ENCODE results near the gene PRKAR2B.

The PRKAR2B gene

DNA sequence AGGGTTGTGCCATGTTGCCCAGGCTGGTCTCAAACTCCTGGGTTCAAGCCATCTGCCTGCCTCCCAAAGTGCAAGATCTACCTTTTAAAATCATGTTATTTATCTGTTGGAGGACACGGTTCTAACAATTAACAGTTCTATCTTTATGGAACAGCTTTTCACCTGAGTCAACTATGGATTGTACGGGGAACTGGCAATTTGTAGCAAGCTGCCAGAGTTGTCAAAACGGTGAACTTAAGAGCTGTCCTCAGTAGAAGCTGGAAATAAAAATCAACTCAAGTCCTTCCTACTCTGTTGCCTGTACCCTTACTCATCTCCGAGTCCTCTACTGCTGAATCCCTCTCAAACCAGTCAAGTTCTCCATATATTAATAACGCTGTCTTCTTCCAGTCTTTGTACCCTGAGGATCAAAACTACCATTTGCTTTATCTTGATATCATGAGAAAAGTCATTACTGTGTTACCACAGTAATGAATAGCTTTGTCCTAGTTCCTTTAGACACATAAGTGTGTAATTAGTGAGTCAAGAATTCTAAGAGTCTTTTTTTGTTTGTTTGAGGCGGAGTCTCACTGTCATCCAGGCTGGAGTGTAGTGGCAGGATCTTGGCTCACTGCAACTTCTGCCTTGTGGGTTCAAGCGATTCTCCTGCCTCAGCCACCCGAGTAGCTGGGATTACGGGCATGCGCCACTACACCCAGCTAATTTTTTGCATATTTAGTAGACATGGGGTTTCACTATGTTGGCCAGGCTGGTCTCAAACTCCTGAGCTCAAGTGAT, 152.5 kb downstream of the PRKAR2B start:
- no peaks in the 10 kb centered on the region for H3K9me3 ChIP-seq (ENCODE audit: control insufficient read depth, low read length)
- H3K4me3 ChIP-seq (ENCODE audit: low read length): no peak overlapping the region
- no peaks in the 10 kb centered on the region for H3K27me3 ChIP-seq (ENCODE audit: control insufficient read depth, insufficient read depth, low read length)
- peaks cover 12% of the 10 kb centered on the region for H3K4me1 ChIP-seq (ENCODE audit: control insufficient read depth, insufficient read depth, low read length)
- H3K36me3 ChIP-seq (ENCODE audit: control insufficient read depth, insufficient read depth, low read length): no peaks in the 10 kb centered on the region
- no peak overlapping the region for H3K9ac ChIP-seq (ENCODE audit: low read length)

DNA sequence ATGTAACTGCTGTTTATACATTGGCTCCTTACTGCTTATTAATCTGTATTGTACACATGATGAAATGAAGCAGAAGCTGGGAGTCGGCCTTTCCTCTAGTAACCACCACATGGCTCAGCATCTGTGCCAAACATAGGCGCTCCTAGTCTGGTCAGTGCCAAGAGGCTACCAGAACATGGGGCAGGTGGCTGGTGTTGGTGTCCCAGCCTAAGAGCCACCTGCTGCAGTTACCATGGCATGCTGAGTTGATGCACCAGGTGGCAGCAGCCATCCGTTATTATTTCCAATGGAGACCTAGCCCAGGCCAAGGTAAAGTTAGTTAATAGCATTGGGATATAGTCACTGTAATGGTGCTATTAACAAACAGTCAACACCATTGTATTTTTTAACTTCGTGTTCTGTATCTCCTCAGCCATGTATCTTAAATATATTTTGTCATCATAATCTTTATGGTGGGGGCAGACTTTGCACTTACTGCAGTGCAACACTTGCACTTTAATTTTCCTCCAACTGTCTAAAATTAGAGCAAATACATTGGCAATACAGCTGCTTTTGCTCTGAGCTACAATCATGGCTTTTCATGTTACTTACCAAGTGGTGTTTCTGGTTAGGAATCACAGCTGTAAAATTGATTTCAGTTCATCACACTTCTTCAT, 157.4 kb downstream of the PRKAR2B start:
- H3K9me3 ChIP-seq (ENCODE audit: control insufficient read depth, low read length): no peaks in the 10 kb centered on the region
- no peak overlapping the region for H3K9ac ChIP-seq (ENCODE audit: low read length)
- H3K36me3 ChIP-seq (ENCODE audit: control insufficient read depth, insufficient read depth, low read length): no peaks in the 10 kb centered on the region
- H3K4me3 ChIP-seq (ENCODE audit: low read length): no peak overlapping the region
- peaks cover 7% of the 10 kb centered on the region for H3K4me1 ChIP-seq (ENCODE audit: control insufficient read depth, insufficient read depth, low read length)
- H3K27me3 ChIP-seq (ENCODE audit: control insufficient read depth, insufficient read depth, low read length): no peaks in the 10 kb centered on the region

DNA sequence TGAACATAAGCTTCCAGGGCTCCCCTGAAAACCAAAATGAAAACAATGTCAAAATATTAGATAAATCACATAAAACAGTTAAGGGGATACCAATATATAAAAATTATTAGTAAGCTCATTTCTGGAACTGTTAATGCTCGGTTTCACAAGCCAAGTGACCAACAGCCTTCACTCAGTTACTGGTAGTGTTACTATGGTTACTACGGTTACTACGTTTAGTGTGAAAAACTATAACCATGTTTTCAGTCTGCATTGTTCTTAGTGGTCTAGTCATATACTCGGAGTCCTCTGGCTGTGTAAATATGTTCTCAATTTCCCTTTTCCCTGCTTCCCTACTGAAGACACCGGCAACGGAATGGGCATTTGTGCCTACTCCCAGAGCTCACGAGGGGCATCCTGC, 159.1 kb downstream of the PRKAR2B start:
- Histone ChIP-seq H3K27me3 (ENCODE audit: control insufficient read depth, insufficient read depth, low read length) (no peaks in the 10 kb centered on the region), H3K4me3 (ENCODE audit: low read length) (no peak overlapping the region), H3K9me3 (ENCODE audit: control insufficient read depth, low read length) (no peaks in the 10 kb centered on the region), H3K9ac (ENCODE audit: low read length) (no peak overlapping the region), H3K36me3 (ENCODE audit: control insufficient read depth, insufficient read depth, low read length) (no peaks in the 10 kb centered on the region), H3K4me1 (ENCODE audit: control insufficient read depth, insufficient read depth, low read length) (no peaks in the 10 kb centered on the region)

GRCh38 chr7:107206136-107206535, 161.6 kb downstream of the PRKAR2B start:
- Histone ChIP-seq H3K9ac (ENCODE audit: low read length) (no peak overlapping the region), H3K9me3 (ENCODE audit: control insufficient read depth, low read length) (no peaks in the 10 kb centered on the region), H3K36me3 (ENCODE audit: control insufficient read depth, insufficient read depth, low read length) (no peaks in the 10 kb centered on the region), H3K4me1 (ENCODE audit: control insufficient read depth, insufficient read depth, low read length) (no peaks in the 10 kb centered on the region), H3K27me3 (ENCODE audit: control insufficient read depth, insufficient read depth, low read length) (no peaks in the 10 kb centered on the region), H3K4me3 (ENCODE audit: low read length) (no peak overlapping the region)

DNA sequence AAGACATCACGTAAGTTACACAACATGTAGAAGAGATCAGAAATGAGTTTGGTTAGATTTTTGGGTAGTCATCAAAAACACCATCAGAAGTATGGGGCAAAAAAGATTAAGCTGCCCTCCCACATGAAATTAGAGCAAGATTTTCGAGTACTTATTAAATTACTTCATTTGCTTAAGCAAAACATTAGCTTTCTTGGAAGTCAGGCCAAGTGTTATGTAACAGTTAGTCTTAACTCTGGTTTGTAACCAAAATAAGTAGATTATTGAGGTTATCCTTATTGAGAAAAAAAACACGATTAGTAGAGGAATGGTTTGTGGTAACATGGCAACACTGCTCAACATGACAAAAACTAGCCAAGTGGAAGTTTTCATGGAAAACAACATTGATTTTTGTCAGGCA, 162.2 kb downstream of the PRKAR2B start:
- Histone ChIP-seq H3K4me3 (ENCODE audit: low read length) (no peak overlapping the region), H3K4me1 (ENCODE audit: control insufficient read depth, insufficient read depth, low read length) (no peaks in the 10 kb centered on the region), H3K9ac (ENCODE audit: low read length) (no peak overlapping the region), H3K36me3 (ENCODE audit: control insufficient read depth, insufficient read depth, low read length) (no peaks in the 10 kb centered on the region), H3K9me3 (ENCODE audit: control insufficient read depth, low read length) (no peaks in the 10 kb centered on the region), H3K27me3 (ENCODE audit: control insufficient read depth, insufficient read depth, low read length) (no peaks in the 10 kb centered on the region)

- Histone ChIP-seq H3K4me3 (ENCODE audit: low read length) (no peak overlapping the region), H3K9ac (ENCODE audit: low read length) (no peak overlapping the region), H3K9me3 (ENCODE audit: control insufficient read depth, low read length) (no peaks in the 10 kb centered on the region), H3K27me3 (ENCODE audit: control insufficient read depth, insufficient read depth, low read length) (no peaks in the 10 kb centered on the region), H3K36me3 (ENCODE audit: control insufficient read depth, insufficient read depth, low read length) (no peaks in the 10 kb centered on the region), H3K4me1 (ENCODE audit: control insufficient read depth, insufficient read depth, low read length) (no peaks in the 10 kb centered on the region)
Measured at GRCh38 chr7:107207459-107207858, 163.0 kb downstream of the PRKAR2B start.

DNA sequence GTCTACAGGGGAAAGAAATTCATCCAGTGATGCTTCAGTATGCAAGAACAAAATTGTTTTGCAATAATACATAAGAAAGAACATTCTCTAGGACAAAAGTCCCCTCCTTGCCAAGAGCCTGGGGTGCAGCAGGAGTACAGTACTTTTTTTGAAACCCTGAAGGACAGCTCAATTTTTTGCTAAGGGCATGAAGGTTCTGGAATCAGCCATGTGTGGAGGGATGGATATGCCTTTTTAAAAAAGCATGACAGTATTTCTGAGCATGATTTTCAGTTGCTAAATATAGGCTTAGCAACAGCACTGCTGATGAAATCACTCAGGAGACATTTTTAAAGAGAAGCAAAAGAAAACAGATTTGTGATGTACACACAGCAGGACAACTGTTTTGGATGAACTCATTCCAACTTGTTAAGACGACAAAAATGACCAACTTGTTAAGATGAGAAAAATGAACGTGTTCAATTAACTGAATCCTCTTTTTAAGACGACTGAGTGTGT, 163.6 kb downstream of the PRKAR2B start:
- H3K36me3 ChIP-seq (ENCODE audit: control insufficient read depth, insufficient read depth, low read length): no peaks in the 10 kb centered on the region
- H3K27me3 ChIP-seq (ENCODE audit: control insufficient read depth, insufficient read depth, low read length): no peaks in the 10 kb centered on the region
- H3K4me3 ChIP-seq (ENCODE audit: low read length): no peak overlapping the region
- no peaks in the 10 kb centered on the region for H3K4me1 ChIP-seq (ENCODE audit: control insufficient read depth, insufficient read depth, low read length)
- H3K9me3 ChIP-seq (ENCODE audit: control insufficient read depth, low read length): no peaks in the 10 kb centered on the region
- H3K9ac ChIP-seq (ENCODE audit: low read length): no peak overlapping the region

GRCh38 chr7:107208563-107208962, 164.1 kb downstream of the PRKAR2B start:
- H3K4me1 ChIP-seq (ENCODE audit: control insufficient read depth, insufficient read depth, low read length): no peaks in the 10 kb centered on the region
- H3K27me3 ChIP-seq (ENCODE audit: control insufficient read depth, insufficient read depth, low read length): no peaks in the 10 kb centered on the region
- no peak overlapping the region for H3K9ac ChIP-seq (ENCODE audit: low read length)
- H3K9me3 ChIP-seq (ENCODE audit: control insufficient read depth, low read length): no peaks in the 10 kb centered on the region
- H3K4me3 ChIP-seq (ENCODE audit: low read length): no peak overlapping the region
- H3K36me3 ChIP-seq (ENCODE audit: control insufficient read depth, insufficient read depth, low read length): no peaks in the 10 kb centered on the region

DNA sequence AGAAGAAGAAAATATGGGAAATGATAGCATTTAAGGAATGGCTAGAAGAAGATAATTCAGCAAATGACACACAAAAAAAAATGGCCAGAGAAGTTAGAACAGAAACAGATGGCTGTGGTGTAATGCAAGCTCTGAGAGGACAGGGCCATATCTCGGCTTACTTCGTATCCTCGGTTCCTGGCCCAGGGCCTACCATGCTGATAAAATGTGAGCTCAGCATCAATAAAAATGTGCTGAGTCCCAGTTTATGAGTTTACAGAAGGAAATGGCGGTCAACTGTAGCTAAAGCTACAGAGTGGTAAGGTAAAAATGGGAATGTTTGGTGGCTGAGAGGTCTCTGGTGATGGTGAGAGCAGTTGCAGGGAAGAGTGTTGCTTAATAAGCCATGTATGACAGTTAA, 165.1 kb downstream of the PRKAR2B start:
- no peaks in the 10 kb centered on the region for H3K9me3 ChIP-seq (ENCODE audit: control insufficient read depth, low read length)
- H3K36me3 ChIP-seq (ENCODE audit: control insufficient read depth, insufficient read depth, low read length): no peaks in the 10 kb centered on the region
- H3K4me3 ChIP-seq (ENCODE audit: low read length): no peak overlapping the region
- H3K4me1 ChIP-seq (ENCODE audit: control insufficient read depth, insufficient read depth, low read length): no peaks in the 10 kb centered on the region
- no peak overlapping the region for H3K9ac ChIP-seq (ENCODE audit: low read length)
- no peaks in the 10 kb centered on the region for H3K27me3 ChIP-seq (ENCODE audit: control insufficient read depth, insufficient read depth, low read length)

GRCh38 chr7:107210400-107210799, 165.9 kb downstream of the PRKAR2B start:
- Histone ChIP-seq H3K27me3 (ENCODE audit: control insufficient read depth, insufficient read depth, low read length) (no peaks in the 10 kb centered on the region), H3K4me3 (ENCODE audit: low read length) (no peak overlapping the region), H3K9ac (ENCODE audit: low read length) (no peak overlapping the region), H3K36me3 (ENCODE audit: control insufficient read depth, insufficient read depth, low read length) (no peaks in the 10 kb centered on the region), H3K9me3 (ENCODE audit: control insufficient read depth, low read length) (no peaks in the 10 kb centered on the region), H3K4me1 (ENCODE audit: control insufficient read depth, insufficient read depth, low read length) (no peaks in the 10 kb centered on the region)
